Measurements from ENCODE around the gene ZNF23.

- TF ChIP-seq CTCF (IDR thresholded peaks at IDR 0.05; ENCODE audit: low read depth, low read length) (no peak), EZH2phosphoT487 (IDR thresholded peaks at IDR 0.05; ENCODE audit: low read depth) (no peak)
These were observed 2.5 kb downstream of the ZNF23 start for GRCh38 chr16:71459510-71459909.

Measured in OCI-LY3 (cell line).